Measurements from ENCODE around the gene NKAIN2. TPM values are rescaled to one million over a fixed set of nuclear protein-coding genes. Genes with fewer than 3 reads are reported as not detected.

Gene NKAIN2
- 1 to 10 TPM; 5.3 to 9.9 (median 7.2) TPM for polyA plus RNA-seq (ENCODE audit: insufficient read length in 10 of 10)
- long read RNA-seq, donor 1, result 0 reads
- long read RNA-seq, donor 2, result 0 reads
- long read RNA-seq, donor 3, result 0 reads
- long read RNA-seq, donor 4, result 0 reads
- long read RNA-seq, donor 5, result 0 reads
- long read RNA-seq, donor 6, result 0 reads
- long read RNA-seq, donor 7, result 0 reads
- long read RNA-seq, donor 8, result 0 reads
- long read RNA-seq, donor 9, result 0 reads

DNA sequence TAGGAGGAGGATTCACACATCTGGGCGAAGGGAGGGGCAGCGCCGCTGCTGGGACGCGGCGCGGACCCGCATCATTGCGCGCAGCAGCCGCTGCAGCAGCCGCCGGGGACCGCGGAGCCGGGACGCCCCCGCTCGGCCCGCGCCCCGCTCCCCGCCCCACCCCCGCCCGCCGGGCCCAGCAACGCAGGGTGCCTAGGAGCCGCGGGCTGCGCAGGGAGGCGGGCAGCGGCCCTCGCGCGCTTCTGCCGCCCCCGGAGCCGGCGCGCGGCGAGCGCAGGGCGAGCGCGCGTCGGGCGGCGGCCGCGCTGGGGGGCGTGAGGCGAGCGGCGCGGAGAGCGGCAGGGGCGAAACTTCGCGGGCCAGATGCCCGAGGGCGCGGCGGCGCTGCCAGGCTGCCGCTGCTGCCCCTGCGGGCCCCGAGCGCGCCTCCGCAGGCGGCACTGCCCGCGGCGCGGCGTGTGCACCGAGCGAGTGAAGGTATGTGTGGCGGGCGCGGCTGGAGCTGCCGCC is at the start of gene NKAIN2:
Gene NKAIN2, plus strand, starts transcription at position 362 of the 510 bp plus-strand sequence.
- no peak for DNase-seq

DNA sequence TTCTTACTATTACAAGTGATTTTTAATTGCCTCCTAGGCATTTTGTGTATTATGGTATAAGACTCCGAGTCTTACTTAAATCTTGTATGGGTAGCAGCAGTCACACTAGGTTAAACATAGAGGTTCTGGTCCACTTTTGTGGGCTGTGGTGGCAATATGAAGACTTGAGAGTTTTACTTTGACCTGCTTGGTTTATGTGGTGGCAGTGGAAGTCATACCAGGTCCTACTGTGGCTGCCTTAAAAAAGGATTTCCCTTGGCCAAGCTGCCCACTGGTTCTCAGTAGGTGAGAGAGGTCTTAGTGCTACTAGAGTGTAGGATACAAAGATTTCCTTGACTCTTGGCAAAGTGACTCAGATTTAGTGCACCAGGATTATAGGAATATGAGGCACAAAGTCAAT is 44.2 kb upstream of the NKAIN2 start:
- no peak for DNase-seq

DNA sequence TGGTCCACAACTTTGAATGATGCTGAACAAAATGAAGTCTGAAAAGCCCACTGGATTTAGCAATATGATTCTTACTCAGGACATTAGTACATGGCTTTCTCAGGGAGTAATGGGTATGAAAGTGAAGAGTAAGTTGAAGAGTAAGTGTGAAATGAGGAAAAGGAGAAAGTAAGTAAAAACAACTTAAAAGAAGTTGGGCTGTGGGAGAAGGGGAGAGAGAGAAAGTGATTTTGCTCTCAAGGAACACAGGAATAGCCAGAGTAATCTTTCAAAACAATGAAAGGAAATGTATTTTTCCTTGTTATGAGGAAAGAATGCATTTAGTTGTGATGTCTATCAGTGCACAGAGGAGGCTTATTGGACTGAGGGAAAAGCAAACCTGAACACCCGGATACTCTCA is 39.8 kb upstream of the NKAIN2 start:
- no peak for DNase-seq

DNA sequence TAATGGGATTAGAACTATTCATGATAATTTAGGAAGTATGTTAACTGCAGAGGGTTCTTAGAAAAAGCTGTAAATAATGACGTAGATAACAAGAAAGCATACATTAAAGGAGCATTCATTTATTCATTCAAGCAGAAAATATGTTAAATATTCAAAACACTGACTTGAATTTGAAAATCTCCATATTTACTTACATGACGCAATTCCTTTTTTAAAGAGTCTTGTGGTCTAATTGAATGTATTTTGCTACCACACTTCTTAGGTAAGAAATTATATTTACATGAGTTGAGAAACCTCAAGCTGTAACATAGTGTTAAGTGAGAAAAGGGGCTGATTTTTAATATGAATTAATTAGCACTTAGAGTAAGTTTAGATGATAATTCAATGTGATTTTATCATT is 38.9 kb upstream of the NKAIN2 start:
- no peak for DNase-seq

DNA sequence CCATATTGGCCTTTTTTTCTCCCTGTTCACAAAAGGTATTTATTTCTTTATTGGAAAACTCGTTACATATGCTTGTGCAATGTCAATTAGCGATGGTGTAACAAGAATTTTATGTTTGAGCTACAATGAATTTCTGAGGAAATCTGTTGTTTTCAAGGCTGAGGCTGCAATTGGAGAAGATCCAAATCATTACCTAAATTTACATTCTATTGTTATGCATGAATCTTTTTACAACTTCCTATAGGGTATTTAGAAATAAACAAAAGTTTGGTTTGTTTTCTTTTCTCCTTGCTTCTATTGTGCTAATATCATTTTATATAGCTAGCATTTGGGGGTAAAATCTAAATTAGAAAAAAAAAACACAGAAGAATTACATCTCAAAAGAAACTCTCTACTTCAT is 34.7 kb upstream of the NKAIN2 start:
- no peak for DNase-seq

DNA sequence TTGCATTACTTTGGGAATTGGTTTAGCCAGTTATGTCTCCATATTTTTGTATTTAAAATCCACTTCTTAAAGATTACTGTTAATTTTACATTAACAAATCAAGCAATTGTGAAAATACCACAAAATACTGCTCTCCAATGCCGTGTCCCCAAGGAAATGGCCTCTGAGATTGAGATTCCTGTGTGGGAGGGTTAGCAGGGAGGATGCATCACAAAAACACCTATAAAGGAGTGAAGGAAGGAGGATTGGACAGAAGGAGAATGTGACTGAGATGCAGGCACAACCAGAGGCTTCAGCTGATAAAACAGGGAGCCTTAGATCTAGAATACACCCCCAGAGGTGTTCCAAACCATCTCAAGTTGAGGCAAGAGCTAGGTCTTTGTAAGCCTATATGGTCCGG is 34.2 kb upstream of the NKAIN2 start:
- no peak for DNase-seq

DNA sequence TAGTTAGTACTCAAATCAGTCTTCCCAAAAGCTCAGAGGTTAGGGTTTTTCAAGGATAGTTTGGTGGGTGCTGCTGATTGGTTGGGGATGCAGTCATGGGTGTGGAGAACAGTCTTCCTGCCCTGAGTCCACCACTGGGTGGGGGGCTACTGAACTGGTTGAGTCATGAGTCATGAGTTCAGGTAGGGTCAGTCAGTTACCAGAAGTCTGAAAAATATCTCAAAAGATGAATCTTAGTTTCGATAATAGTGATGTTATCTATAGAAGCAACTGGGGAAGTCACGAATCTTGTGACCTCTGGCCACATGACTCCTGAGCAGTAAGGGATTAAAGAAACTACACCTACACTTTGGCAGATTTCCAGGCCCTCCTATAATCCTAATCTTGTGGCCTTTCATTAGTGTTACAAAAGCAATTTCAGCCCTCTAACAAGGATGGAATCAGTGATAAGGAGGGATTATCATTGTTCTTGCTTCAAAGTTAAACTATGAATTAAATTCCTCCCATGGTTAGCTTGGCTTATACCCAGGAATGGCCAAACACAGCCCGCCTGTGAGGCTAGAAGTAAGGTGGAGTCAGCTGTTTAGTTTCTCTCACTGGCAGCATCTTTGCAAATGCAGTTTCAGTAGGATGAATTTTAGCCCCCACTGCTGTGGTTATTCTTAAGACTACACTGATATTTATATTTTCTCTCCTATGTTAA is 33.3 kb upstream of the NKAIN2 start:
- DNase-seq, result no peak

DNA sequence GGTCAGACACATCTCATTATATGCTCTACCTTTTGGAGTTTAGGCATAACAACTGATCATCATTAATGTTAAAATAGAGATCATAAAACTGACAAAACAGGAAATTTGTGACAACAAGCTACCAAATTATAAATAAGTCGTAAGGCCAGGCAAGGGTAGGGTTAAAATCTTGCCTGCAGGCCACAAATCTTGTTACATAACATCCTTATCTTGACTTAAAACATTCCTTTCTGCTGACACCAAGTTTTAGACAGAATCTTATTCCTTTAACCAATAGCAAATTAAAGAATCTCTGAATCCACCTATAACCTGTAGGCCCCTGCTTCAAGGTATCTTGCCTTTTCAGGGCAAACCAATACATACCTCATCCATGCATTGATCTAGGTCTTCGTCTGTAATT is 32.5 kb upstream of the NKAIN2 start:
- DNase-seq, result no peak

DNA sequence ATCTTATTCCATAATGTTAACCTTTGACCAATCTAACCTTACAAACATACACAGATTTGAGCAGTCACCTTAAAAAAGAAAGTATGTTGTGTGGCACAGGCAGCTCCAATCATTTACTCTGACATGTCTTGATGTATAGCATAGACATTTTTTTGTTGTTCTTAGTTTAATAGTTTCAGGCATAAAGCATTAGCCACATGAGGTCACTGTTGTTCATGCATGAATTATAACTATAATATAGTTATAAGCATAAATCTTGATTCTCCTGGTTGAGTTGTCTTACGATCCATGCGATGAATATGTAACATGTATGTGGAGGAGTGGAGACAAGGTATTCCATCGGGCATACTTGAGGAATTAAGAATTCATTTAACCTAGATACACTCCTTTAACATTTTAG is 26.1 kb upstream of the NKAIN2 start:
- DNase-seq, result peak in 2 of 3 donors; percentile 10 to 35

DNA sequence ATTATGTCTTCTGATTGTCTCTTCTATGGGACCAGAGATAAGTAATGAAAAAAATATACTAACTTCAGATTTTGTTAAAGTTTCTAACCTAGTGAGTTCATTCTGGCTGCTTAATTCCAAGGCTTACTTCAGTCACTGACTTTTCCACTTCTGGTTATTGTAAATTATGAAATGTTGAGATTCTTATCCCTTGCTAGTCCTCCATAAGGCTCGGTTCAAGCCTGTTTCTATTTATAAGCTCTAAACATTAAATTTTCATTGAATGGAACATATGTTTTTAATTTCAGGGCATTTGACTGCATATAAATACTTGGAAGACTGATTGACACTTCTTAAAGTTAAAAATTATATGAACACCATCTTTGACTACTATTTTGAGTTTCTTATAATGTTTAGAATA is 23.6 kb upstream of the NKAIN2 start:
- no peak for DNase-seq

DNA sequence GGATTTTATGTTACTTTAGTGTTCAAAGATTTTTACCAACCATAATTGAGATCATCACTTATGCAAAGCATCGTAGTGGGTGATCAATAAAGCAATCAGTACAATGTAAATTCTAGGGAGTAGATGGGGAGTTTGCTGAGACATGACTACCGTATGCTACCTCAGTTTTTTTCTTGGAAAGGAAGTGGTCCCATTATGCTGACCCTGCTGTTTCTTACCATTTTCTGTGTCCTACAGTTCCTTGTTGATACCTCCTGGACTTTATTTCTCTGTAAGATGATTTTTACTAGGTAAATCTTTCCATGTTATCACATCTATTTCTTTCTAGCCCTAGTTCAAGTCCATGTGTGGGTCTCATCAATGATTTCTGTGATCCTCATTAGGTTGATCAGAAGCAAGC is 19.3 kb upstream of the NKAIN2 start:
- DNase-seq, result no peak

DNA sequence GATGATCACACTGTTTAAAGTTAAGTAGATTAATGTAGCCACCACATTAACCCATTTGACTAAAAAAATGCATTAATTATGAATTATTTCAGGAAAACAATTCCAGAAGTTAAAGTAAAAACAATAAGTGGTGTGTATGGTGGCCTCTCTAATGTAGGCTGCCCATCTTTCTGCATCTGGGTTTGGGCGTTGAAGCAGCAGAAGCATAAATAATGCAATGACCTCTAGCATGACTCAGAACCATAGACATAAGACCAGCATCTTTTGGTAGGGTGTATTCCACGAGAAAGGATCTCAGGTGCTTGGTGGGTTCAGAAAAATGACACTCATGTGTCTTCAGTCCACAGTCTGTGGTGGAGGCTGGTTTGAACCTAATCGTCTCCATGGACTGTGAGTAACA is 18.6 kb upstream of the NKAIN2 start:
- no peak for DNase-seq

DNA sequence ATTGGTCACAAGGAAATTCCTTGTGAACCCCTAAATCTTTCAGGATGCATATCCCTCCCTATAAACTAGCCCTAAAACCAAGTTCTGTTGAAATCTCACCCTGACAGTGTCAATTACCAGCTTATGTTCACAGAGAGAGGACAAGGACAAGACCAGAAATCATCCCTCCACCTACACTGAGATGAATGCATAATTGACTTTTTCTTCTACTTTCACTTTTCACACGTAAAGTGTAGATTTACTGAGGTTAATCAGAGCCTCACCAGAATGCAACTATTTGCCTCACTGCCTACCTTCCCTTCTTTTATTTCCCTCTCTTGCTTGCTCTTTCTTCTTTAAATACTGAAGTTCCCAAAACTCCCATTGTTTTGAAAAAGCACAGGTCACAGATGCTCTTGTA is 15.3 kb upstream of the NKAIN2 start:
- no peak for DNase-seq

DNA sequence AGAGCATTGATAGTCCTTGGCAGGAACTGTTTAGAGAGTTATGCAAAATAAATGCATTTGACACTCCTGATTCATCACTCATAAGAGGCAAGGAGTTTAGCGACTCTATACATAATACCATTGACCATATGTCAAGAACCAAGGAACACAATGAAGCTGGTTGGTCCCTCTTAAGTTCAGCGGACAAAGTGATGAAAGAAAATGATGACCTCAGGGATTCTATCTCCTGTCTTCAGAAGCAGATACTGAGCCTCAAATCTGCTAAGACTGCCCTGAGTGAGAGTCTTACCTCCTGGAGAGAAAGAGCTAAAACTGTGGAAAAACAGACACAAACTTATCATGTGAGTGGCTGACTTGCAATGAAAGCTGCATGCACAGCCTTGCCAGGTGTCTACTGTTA is 9.5 kb upstream of the NKAIN2 start:
- DNase-seq, result no peak

DNA sequence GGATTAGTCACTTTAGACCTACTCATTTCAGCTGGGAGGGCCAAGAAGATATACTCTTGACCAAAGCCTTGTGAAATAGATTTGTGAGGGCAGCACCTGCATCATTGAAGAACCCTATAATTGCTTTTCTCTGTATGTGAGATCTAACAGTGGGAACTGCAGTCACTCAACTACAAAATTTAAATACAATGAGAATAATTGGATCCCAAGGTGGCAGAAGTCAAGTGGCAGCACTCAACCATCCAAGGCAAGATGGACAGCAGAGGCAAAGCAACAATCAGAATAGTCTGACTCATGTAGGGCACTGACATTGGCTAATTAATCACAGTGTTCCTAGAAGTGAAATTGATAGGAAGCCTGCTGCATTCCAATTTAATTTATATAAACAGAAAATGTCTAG is 8.9 kb upstream of the NKAIN2 start:
- no peak for DNase-seq

DNA sequence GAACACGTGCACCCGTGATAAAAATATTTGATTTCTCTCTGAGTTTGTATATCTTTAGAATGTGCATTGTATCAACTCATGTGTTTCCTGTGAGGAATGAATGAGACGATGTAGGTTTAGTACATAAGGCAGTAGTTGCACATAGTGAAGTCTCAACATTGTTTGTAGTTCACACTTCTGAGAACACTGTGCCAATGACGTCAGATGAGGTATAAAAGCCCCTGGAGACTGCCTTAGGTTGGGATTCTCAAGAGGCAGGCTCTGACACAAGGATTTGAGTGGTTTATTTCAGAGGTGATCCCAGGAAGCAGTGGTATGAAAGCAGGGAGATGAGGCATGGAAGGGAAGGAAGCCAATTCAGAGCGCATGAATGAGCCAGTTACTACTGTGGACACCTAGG is 2.6 kb upstream of the NKAIN2 start:
- DNase-seq, result no peak

DNA sequence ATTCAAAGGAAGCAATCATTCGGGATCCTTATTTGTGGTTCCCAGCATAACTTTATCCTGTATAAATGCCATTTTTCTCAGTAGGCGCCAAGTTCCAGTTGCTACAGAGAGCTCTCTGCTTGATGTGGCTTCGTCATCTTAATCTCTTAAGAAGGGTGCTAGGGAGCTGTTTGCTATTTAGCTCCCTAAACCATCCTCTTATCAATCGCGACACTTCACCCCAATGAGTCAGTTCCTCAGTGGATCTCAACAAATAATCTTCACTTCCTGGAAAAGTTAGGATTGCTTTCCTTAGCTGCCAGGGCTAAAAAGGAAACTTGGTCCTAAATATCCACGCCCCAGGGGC is 1.3 kb upstream of the NKAIN2 start:
- no peak for DNase-seq

DNA sequence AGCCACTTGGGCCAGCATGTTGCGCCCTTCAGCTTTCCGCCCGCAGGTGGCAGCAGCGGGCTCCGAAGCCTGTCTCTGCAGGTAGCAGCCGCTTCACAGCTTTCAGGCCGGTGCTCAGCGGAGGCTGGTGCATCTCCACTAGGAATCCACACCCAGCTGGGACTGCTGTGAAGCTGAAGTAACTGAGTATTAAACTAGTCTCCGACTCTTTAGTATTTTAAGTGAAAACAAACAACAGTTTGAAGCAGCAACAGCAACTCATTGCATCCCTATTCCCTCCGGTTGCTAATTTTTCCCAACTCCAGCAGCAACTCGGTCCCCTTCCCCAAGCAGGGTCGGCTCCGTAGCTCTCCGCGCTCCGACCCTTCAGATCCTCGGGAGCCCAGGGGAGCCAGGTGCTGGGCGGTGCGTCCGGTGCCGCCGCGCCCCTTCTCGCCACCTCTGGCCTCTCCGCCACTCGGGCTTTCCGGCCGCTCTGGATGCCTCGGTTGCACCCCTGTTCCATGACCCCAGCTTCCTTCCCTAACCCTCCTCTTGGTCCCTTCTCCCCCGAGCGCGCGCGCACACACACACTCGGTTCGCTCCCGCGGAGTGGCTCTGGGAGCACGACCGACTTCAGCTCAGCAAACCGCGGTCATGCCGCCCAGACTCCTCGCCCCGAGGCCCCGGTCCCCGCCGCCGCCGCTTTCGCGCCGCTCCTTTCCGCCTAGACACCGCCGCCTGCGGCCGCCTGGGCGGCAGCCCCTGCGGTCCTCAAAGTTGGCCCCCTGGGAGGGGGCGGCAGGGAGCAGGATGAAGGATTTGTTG is 765 bp upstream of the NKAIN2 start:
- peak; percentile 62 to 90 (median 81) for DNase-seq

DNA sequence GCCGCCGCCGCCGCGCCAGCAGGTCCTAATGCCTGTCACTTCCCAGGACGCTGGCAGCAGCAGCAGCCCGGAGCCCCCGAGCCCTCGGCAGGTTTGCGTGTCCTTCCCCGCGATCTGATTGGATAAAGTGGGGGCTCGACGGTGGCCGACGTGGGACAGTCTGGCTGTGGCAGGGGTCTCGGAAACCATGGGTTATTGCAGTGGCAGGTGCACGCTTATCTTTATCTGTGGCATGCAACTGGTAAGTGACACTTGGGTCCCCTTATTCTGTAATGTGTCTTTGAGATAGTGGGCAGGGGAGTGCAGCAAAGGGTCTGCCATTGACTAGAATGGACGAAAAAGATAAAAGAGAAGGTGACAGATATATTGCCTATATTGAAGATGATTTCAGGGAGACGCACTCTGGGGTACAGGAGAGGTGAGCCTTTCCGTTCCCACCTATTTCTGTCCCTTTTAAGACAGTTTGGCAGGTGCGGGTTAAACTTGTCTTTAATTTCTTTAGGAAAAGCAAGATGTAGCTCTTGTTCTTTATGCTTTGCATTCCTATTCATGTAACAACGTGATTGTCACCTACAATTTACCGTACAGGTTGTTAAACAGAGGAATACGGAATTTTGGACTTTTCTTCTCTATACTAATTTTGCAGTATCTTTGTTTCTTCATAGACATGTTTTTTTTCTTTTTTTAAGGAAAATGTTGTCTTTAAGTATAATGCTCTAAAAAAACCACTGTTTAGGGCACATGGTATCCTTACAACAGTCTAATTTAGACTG is 535 bp downstream of the NKAIN2 start:
- peak in 2 of 3 donors; percentile 28 to 46 for DNase-seq

DNA sequence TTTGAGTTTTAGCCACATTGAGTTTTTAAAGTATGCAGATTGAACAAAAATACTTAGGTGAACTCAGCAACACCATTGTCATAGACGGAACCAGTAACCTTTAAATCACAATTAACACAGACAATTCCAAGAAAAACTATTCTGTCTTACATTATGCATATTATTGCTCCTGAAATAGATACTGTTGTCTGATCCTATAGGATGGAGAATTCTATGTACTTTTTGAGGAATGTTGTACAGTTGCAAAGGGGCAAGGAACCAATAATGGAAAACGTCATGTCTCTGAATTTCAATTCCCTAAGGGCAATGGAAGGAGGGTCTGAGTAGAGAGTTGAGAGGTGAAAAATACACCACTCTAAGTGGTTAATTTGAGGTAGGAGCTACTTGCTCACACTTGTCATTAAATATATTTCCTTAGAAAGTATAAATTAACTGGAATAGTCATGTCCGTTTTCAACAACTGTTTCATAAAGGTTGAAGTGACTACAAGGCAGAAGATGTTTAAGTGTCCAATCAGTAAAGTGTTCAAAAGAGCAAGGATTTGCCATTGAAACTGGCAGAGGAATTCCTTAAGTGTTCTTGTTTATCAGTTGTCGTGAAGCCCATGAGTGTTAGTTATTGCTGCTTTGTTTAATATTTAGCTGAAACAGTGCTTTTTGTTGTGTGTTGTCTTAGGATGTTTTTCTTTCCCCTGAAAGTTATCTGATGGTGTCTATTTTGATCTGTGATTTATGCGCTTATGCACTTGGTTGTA is 1.3 kb downstream of the NKAIN2 start:
- no peak for DNase-seq

DNA sequence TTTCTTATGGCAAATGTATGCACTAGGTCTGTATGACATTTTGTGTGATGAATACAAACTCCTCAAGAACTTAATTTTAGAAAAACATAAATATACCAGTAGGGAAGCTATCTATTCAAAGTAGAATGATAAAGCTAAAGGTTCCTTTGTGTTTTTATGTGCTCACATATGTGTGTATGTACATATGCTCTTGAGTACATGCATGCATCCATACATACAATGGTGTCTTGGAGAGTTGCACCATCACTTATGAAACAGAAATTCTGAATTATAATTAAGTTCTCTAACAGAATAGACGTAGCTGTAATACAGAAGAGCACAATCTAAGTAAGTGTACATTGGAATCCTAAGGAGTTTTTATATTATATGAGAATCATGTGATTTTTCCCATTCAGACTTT is 2.3 kb downstream of the NKAIN2 start:
- DNase-seq, result no peak

All from muscle of back (tissue), 13 donors.